HCT116 (cell line): ENCODE data around the gene ZNF627. TPM values are rescaled to one million over a fixed set of nuclear protein-coding genes. Genes with fewer than 3 reads are reported as not detected.

Experiments used
- ATAC-seq: fragments of 200-7000 bp; cut with Tn5 transposase; 2 replicates; pipeline ENCODE4 v1.9.1; 2020; ENCODE audit warnings: mild to moderate bottlenecking, moderate library complexity
- BruUV-seq: library from RNA; stranded (reverse); fragments of 400-500 nt; replicated peaks from 2 replicates; lab custom pipeline; 2021; lab: Mats Ljungman, UMichigan
- CTCF ChIA-PET: fragments of 300-600 bp; sonication (Branson Sonifier 250); formaldehyde crosslinking; loops from one replicate; lab custom pipeline; 2021; ENCODE audit warnings: antibody characterized with exemption; lab: Charles Lee
- POLR2A ChIA-PET: fragments of 300-600, 350-600 bp; sonication (Branson Sonifier 250); formaldehyde crosslinking; loops from one replicate; lab custom pipeline; 2021; ENCODE audit warnings: antibody characterized with exemption; lab: Charles Lee
- RAD21 ChIA-PET, 2 experiments: fragments of 300-600 bp; sonication (Branson Sonifier 250); formaldehyde crosslinking; loops; one replicate each; lab custom pipeline; 2023; ENCODE audit warnings: low total read pairs in 2 of 2; ENCODE audit not compliant: uncharacterized antibody in 2 of 2, unreplicated experiment in 2 of 2, low non-redundant PET in 1 of 2; lab: Charles Lee
- DNase-seq: peaks from one replicate; pipeline ENCODE4 v3.0.0-alpha.2; 2010; ENCODE audit warnings: low read depth, low spot score
- H2AFZ ChIP-seq: fragments of 200-600 bp; shearing (Covaris generic), sonication (generic); 2 replicates; pipeline ENCODE4 v1.6.1; 2017; ENCODE audit warnings: low read depth, mixed run types, mixed read lengths, antibody characterized with exemption, low read length; ENCODE audit not compliant: poor library complexity, severe bottlenecking
- H3K27ac ChIP-seq: 2 replicates; pipeline ENCODE4 v1.5.1; 2012; ENCODE audit warnings: low read depth, low read length
- H3K27me3 ChIP-seq: fragments of 200-600 bp; sonication (generic); 2 replicates; pipeline ENCODE4 v1.6.1; 2016; ENCODE audit warnings: mixed run types, low read length, mixed read lengths; ENCODE audit not compliant: insufficient read depth
- H3K36me3 ChIP-seq, 2 experiments: fragments of 200-500 bp in 1 of 2; fragments of 200-600 bp in 1 of 2; sonication (Bioruptor generic) in 1 of 2; sonication (generic) in 1 of 2; 2 replicates each; pipeline versions ENCODE4 v1.5.1 to v1.6.1; 2014 to 2016; ENCODE audit warnings: low read length in 2 of 2, inconsistent platforms in 1 of 2, mixed read lengths in 1 of 2, mixed run types in 1 of 2; ENCODE audit not compliant: insufficient read depth in 2 of 2, control insufficient read depth in 1 of 2
- H3K4me1 ChIP-seq, 2 experiments: fragments of 200-600 bp in 1 of 2; sonication (generic) in 1 of 2; 2 replicates each; pipeline versions ENCODE4 v1.5.1 to v1.6.1; 2012 to 2017; ENCODE audit warnings: low read length in 2 of 2, inconsistent platforms in 1 of 2, mild to moderate bottlenecking in 1 of 2, mixed read lengths in 1 of 2, mixed run types in 1 of 2, moderate library complexity in 1 of 2; ENCODE audit not compliant: insufficient read depth in 2 of 2, control insufficient read depth in 1 of 2
- H3K4me2 ChIP-seq: fragments of 200-600 bp; sonication (generic); 2 replicates; pipeline ENCODE4 v1.6.1; 2017; ENCODE audit warnings: mixed run types, low read length, mixed read lengths
- H3K4me3 ChIP-seq, 2 experiments: fragments of 200-600 bp in 1 of 2; sonication (generic) in 1 of 2; replicated peaks in 1 of 2; 2 replicates each; pipeline ENCODE4 v1.5.1; 2011 to 2016; ENCODE audit warnings: low read length in 2 of 2, control low read depth in 1 of 2, low read depth in 1 of 2, mild to moderate bottlenecking in 1 of 2, mixed read lengths in 1 of 2, mixed run types in 1 of 2
- H3K79me2 ChIP-seq: fragments of 200-600 bp; sonication (generic); 2 replicates; pipeline ENCODE4 v1.6.1; 2017; ENCODE audit warnings: mild to moderate bottlenecking, mixed run types, low read length, moderate library complexity, mixed read lengths; ENCODE audit not compliant: insufficient read depth
- H3K9ac ChIP-seq: fragments of 200-600 bp; sonication (generic); 2 replicates; pipeline ENCODE4 v1.6.1; 2016; ENCODE audit warnings: low read length, mixed read lengths
- H3K9me2 ChIP-seq: fragments of 200-600 bp; sonication (generic), shearing (Covaris generic); 2 replicates; pipeline ENCODE4 v1.6.1; 2017; ENCODE audit warnings: mixed run types, mild to moderate bottlenecking, moderate library complexity; ENCODE audit not compliant: insufficient read depth
- H3K9me3 ChIP-seq, 2 experiments: fragments of 200-500 bp in 1 of 2; fragments of 200-600 bp in 1 of 2; sonication (Bioruptor generic) in 1 of 2; sonication (generic) in 1 of 2; 2 replicates each; pipeline ENCODE4 v1.6.1; 2014 to 2017; ENCODE audit warnings: low read length in 2 of 2, mixed read lengths in 2 of 2, inconsistent platforms in 1 of 2, low read depth in 1 of 2, mild to moderate bottlenecking in 1 of 2, mixed run types in 1 of 2, moderate library complexity in 1 of 2; ENCODE audit not compliant: control insufficient read depth in 1 of 2, insufficient read depth in 1 of 2
- H4K20me1 ChIP-seq: fragments of 200-600 bp; sonication (generic), shearing (Covaris generic); 2 replicates; pipeline ENCODE4 v1.6.1; 2017; ENCODE audit warnings: mixed run types, mild to moderate bottlenecking, moderate library complexity; ENCODE audit not compliant: insufficient read depth
- CEBPB ChIP-seq: IDR thresholded peaks from 2 replicates; pipeline ENCODE4 v1.6.1; 2012; ENCODE audit warnings: low read depth
- EGR1 ChIP-seq: IDR thresholded peaks from 2 replicates; pipeline ENCODE4 v1.6.1; 2012; ENCODE audit warnings: low read depth
- ELF1 ChIP-seq: IDR thresholded peaks from 2 replicates; pipeline ENCODE4 v1.6.1; 2012; ENCODE audit warnings: low read depth, borderline replicate concordance
- EZH2 ChIP-seq: fragments of 200-600 bp; sonication (generic); IDR thresholded peaks from 2 replicates; pipeline ENCODE4 v1.6.1; 2017; ENCODE audit warnings: antibody characterized with exemption, mixed run types
- EZH2phosphoT487 ChIP-seq: fragments of 200-600 bp; IDR thresholded peaks from 2 replicates; pipeline ENCODE4 v1.6.1; 2018; ENCODE audit warnings: antibody characterized with exemption, borderline replicate concordance
- MAX ChIP-seq: IDR thresholded peaks from 2 replicates; pipeline ENCODE4 v1.6.1; 2012
- POLR2A ChIP-seq: IDR thresholded peaks from 2 replicates; pipeline ENCODE4 v1.7.0; 2011; ENCODE audit warnings: borderline replicate concordance; ENCODE audit not compliant: insufficient read depth, insufficient read length; ENCODE audit errors: extremely low read depth
- POLR2AphosphoS5 ChIP-seq: IDR thresholded peaks from 2 replicates; pipeline ENCODE4 v1.6.1; 2011; ENCODE audit warnings: mild to moderate bottlenecking, low read depth, low read length, moderate library complexity
- SIN3A ChIP-seq: IDR thresholded peaks from 2 replicates; pipeline ENCODE4 v1.6.1; 2012; ENCODE audit warnings: low read depth
- SP1 ChIP-seq: IDR thresholded peaks from 2 replicates; pipeline ENCODE4 v1.6.1; 2012; ENCODE audit warnings: low read depth
- SRF ChIP-seq: IDR thresholded peaks from 2 replicates; pipeline ENCODE4 v1.6.1; 2012; ENCODE audit warnings: low read depth
- TCF7L2 ChIP-seq: IDR thresholded peaks from 2 replicates; pipeline ENCODE4 v1.7.0; 2011; ENCODE audit warnings: borderline replicate concordance, inconsistent platforms; ENCODE audit not compliant: insufficient read depth, insufficient read length; ENCODE audit errors: extremely low read depth
- YY1 ChIP-seq: IDR thresholded peaks from 2 replicates; pipeline ENCODE4 v1.6.1; 2011; ENCODE audit warnings: low read length, low read depth, moderate library complexity, mild to moderate bottlenecking; ENCODE audit not compliant: insufficient replicate concordance; ENCODE audit errors: extremely low read depth
- ZFX ChIP-seq: fragments of 450-650 bp; IDR thresholded peaks from 2 replicates; pipeline ENCODE4 v1.6.1; 2017
- ZNF274 ChIP-seq: fragments of 200-500 bp; sonication (Bioruptor generic); IDR thresholded peaks from 2 replicates; pipeline ENCODE4 v1.6.1; 2014; ENCODE audit warnings: mild to moderate bottlenecking, low read depth, low read length, inconsistent platforms
- intact Hi-C: fragments of 100-400 bp; cut with micrococcal nuclease; formaldehyde crosslinking; loops from 2 replicates; pipeline ENCODE4 v1.10.0; 2022
- total RNA-seq: library from RNA; stranded (reverse); gene quantifications from one replicate; pipeline ENCODE4 v1.2.1, GENCODE V29; 2021; ENCODE audit not compliant: unreplicated experiment

ZNF627 gene
- total RNA-seq, 1 experiment from 2014 or later, result 14.8 TPM

- CTCF ChIA-PET, result no interaction called here
- Histone ChIP-seq H3K4me3 (no peak overlapping the region), H3K9me2 (no peaks in the 10 kb centered on the region), H3K9me3 (peaks cover 0 to 4% of the 10 kb centered on the region in 2 experiments; a peak in 1 of 4 replicates), H4K20me1 (no peaks in the 10 kb centered on the region), H3K9ac (no peak overlapping the region), H3K79me2 (no peaks in the 10 kb centered on the region), H3K27me3 (no peaks in the 10 kb centered on the region), H3K4me2 (no peak overlapping the region), H2AFZ (no peak overlapping the region), H3K36me3 (no peaks in the 10 kb centered on the region), H3K27ac (no peak overlapping the region), H3K4me1 (no peaks in the 10 kb centered on the region)
- POLR2A ChIA-PET, result no interaction called here
- BruUV-seq, result no TSS peak
- ATAC-seq, result no peak
- RAD21 ChIA-PET, result no interaction called here
- DNase-seq, result no peak
- intact Hi-C loops, result no loop called here
- no peak for TF ChIP-seq EZH2
- no peak for TF ChIP-seq ELF1
- no peak for TF ChIP-seq ZFX
- TF ChIP-seq SRF, result no peak
- no peak for TF ChIP-seq EGR1
- no peak for TF ChIP-seq YY1
- no peak for TF ChIP-seq MAX
- no peak for TF ChIP-seq POLR2AphosphoS5
- no peak for TF ChIP-seq CEBPB
- no peak for TF ChIP-seq EZH2phosphoT487
- no peak for TF ChIP-seq ZNF274
- TF ChIP-seq TCF7L2, result no peak
Observed at GRCh38 chr19:11662278-11662677, 65.0 kb downstream of the ZNF627 start.

DNA sequence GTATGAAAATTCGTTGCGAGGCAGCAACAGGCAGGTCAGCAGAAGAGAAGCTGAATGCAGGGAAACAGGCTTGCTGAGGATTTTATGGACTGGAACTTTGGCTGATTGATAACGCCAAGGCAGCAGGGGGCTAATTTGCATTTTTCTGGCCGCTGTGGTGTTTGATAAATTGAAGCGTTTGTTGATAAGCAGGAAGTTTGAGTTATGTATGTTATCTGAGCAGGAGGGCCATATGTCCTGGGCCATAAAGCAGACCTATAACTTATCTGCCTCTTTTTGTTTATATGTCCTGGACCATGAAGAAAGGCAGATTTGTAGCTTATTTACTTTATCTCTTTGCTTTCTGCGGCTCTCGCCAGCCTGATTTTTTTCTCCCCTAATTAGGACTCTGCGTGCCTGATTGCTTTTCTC is 65.9 kb downstream of the ZNF627 start:
- RAD21 ChIA-PET, result no interaction called here
- POLR2A ChIA-PET, result no interaction called here
- H3K9me3 ChIP-seq, result peaks cover under 1 to 4% of the 10 kb centered on the region in 2 experiments; a peak in 1 of 4 replicates
- H3K4me3 ChIP-seq, result no peak overlapping the region
- H3K36me3 ChIP-seq, result no peaks in the 10 kb centered on the region
- no peak overlapping the region for H3K4me2 ChIP-seq
- CTCF ChIA-PET, result no interaction called here
- no peak overlapping the region for H3K9ac ChIP-seq
- intact Hi-C loops, result no loop called here
- H3K27ac ChIP-seq, result no peak overlapping the region
- H3K79me2 ChIP-seq, result no peaks in the 10 kb centered on the region
- H3K27me3 ChIP-seq, result no peaks in the 10 kb centered on the region
- no peak overlapping the region for H2AFZ ChIP-seq
- no peak for DNase-seq
- no peak for ATAC-seq
- no TSS peak for BruUV-seq
- H3K9me2 ChIP-seq, result no peaks in the 10 kb centered on the region
- no peak for TF ChIP-seq ZNF274
- TF ChIP-seq EZH2, result no peak
- no peak for TF ChIP-seq POLR2A
- no peak for TF ChIP-seq SIN3A
- TF ChIP-seq SP1, result no peak
- no peak for TF ChIP-seq POLR2AphosphoS5
- TF ChIP-seq ELF1, result no peak
- TF ChIP-seq CEBPB, result no peak
- no peak for TF ChIP-seq EZH2phosphoT487
- no peak for TF ChIP-seq EGR1
- no peak for TF ChIP-seq TCF7L2
- no peaks in the 10 kb centered on the region for H3K4me1 ChIP-seq
- no peaks in the 10 kb centered on the region for H4K20me1 ChIP-seq
